COLO829 (cell line): ENCODE results near the gene MTHFD1L.
"Not testable (repeated sequence)": the region's sequence is repeated elsewhere in the genome, so short reads cannot be mapped to it uniquely, and the experiment has no call there.

Source experiments
- DNase-seq: peaks from one replicate; pipeline ENCODE4 v3.0.0; 2012; ENCODE audit warnings: low spot score

Gene MTHFD1L

DNA sequence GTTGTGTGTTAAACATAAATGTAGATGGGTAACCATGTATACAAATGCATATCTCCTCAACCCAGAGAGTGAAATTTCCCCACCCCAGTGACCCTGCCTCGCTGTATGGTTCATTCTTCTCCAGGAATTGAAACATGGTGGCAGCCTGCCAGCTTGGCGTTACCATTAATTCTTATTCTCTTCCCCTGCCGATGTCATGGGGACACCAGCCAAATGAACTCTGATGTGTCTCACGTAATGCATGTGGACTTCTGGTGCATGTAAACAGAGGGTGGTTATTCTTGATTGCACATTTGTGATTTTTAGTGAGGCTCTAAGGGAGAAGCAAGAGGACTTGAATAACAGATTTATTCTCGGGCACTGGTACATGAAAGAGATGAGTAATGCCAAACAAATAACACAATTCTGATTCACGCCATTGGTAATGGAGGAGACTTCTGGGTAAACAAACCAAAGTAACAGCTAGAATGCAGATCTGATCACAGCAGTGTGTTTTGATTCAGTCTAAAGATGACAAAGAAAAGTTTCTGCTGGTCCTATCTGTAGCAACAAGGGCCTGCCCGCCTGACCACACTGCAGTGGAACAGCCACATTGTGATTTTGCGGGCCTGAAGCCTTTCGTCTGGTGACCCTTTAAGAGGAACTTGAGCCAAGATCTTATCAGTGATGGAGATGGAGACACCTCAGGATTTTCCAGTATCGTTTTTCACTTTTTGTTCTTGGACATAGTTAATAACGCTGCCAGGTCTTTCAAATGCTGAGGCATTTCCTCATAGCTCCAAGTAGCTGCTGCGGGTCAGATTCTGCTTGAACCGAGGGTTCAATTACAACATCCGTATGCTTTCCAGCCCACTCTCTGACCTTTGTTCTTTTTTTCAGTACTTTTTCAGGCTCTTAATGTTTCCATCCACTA lies 202.4 kb downstream of the MTHFD1L start:
- DNase-seq: peak; percentile 57

- DNase-seq: no peak
Measured at GRCh38 chr6:151068761-151069312, 203.3 kb downstream of the MTHFD1L start.

GRCh38 chr6:151069641-151070040 lies 204.1 kb downstream of the MTHFD1L start:
- no peak for DNase-seq

- DNase-seq: no peak
Measured at GRCh38 chr6:151070631-151071051, 205.1 kb downstream of the MTHFD1L start.

DNA sequence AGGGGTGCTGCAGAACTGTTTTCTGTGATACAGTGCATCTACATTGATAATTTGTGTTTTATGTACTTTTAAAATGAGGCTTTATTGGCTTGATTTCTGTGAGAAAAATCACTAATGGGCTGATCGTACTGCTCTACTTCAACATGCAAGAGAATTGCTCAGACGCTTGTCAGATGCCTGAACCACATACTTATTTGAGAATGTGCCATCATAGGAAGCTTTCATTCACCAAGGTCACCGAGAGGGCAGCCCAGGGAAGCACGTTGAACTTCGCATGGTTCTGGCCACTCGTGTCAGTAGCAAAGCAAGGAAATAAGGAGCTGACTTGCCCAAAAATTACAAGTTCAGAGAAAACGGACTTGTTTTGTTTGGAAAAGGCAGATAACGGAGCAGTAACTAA lies 205.8 kb downstream of the MTHFD1L start:
- peak; percentile 80 for DNase-seq

DNA sequence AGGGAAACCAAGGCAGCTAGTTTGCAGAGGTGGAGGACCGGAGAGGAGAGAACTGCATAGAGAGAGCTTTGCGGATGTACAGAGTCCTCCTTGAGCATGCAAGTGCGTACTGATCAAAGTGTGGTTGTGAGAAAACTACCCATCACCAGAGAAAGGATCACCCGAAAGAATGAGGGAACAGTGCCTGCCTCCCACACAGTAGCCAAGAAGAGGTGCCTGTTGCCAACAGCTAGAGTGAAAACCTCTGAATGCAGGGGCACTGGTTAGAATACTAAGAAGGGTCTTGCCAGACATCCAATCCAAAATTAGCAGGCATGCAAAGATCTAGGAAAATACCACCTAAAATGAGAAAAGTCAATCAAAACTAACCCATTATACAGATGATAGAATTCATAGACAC lies 207.6 kb downstream of the MTHFD1L start:
- DNase-seq: no peak

DNA sequence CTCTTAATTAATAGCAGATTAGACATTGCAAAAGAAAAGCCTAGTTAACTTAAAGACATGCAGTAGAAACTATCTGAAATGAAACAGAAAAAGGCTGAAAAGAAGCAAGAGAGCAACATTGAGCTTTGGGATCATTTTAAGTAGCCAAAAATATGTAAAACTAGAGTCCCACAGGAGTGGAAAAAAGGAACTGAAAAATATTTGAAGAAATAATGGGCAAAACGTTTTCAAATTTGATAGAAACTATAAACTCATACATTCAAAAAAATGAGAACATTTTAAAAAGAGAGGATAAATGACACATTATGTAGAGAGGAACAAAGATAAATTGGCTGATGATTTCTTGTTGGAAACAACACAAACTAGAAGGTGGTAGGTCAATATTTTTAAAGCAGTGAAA lies 208.2 kb downstream of the MTHFD1L start:
- DNase-seq: no peak

GRCh38 chr6:151075005-151075404 lies 209.5 kb downstream of the MTHFD1L start:
- no peak for DNase-seq

DNA sequence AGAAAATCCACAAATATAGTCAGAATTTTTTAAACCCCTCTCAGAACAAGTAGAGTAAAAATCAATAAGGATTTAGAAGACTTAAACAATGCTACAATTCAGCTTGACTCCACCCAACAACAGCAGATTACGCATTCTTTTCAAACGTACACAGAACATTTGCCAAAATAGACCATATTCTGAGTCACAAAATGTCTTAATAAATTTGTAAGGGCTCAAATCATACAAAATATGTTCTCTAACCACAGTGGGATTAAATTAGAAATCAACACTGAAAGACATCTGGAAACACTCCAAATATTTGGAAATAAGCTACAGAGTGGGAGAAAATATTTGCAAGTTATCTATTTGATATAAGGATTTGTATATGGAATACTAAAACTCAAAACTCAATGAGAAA lies 210.0 kb downstream of the MTHFD1L start:
- DNase-seq: no peak

- DNase-seq: no peak
Measured at GRCh38 chr6:151075930-151076555, 210.5 kb downstream of the MTHFD1L start.

- DNase-seq: no peak
Measured at GRCh38 chr6:151078655-151079054, 213.2 kb downstream of the MTHFD1L start.

- no peak for DNase-seq
Measured at GRCh38 chr6:151081656-151082055, 216.2 kb downstream of the MTHFD1L start.

GRCh38 chr6:151082079-151082478 lies 216.6 kb downstream of the MTHFD1L start:
- no peak for DNase-seq

GRCh38 chr6:151084275-151084674 lies 218.8 kb downstream of the MTHFD1L start:
- no peak for DNase-seq

DNA sequence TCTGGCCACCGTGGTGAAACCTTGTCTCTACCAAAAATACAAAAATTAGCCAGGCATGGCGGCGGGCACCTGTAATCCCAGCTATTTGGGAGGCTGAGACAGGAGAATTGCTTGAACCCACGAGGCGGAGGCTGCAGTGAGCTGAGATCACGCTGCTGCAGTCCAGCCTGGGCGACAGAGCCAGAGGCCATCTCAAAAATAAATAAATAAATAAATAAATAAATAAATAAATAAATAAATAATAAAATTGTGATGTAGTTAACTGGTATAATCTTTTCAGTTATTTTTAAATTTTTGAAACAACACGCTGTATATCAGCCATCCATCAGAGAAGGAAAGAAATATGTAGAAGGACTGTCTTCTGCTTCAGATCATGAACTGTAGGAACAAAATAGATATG lies 221.6 kb downstream of the MTHFD1L start:
- not testable (repeated sequence) for DNase-seq

- DNase-seq: no peak
Measured at GRCh38 chr6:151087861-151088598, 222.5 kb downstream of the MTHFD1L start.

DNA sequence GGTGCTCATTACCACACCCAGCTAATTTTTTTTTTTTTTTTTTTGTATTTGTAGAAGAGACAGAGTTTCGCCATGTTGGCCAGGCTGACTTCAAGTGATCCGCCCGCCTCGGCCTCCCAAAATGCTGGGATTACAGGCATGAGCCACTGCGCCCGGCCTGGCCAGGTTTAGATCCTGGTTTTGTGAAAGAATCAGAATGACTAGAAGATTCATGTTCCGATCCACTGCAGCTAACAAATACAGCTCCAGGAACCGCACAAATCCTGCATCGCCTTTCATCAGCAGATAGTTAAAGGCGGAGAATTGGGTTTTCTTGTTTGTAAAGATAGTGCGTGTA lies 223.1 kb downstream of the MTHFD1L start:
- no peak for DNase-seq

DNA sequence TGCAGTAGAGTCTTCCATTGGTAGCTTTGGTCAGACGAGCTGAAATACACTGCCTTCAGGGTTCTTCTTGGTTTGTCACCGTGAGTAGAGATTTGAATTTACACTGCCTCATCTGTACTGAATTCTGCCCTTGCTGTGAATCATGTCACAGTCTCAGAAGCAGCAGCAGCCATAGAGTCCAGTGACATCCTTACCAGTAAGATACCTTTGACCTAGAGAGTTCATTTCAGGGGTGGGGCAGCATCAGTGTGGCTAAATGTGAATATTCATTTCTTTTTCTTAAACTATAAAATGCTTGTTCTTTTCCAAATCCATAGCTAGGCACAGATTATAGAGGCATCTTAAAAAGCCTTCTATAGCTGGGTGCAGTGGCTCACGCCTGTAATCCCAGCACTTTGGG lies 223.5 kb downstream of the MTHFD1L start:
- no peak for DNase-seq

DNA sequence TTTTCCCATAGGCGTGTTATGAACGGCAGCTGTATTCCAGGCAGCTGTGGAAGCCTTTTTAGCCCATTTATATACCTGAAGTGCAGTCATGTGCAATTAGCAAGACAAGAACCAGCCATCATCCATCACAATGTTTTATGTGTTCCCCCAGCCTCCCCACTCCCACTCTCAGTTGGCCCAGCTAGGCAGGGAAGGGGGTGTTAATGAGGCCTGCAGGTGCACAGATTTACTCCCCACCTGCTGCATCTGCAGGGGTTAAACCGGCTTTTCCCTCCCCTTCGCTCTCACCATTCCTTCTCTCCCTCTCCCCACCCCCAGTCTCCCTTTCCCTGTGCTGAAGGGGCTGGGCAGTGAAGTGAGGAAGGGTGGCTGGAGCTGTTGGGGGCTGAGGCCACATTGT lies 224.5 kb downstream of the MTHFD1L start:
- DNase-seq: no peak

GRCh38 chr6:151091571-151091970 lies 226.1 kb downstream of the MTHFD1L start:
- DNase-seq: no peak

DNA sequence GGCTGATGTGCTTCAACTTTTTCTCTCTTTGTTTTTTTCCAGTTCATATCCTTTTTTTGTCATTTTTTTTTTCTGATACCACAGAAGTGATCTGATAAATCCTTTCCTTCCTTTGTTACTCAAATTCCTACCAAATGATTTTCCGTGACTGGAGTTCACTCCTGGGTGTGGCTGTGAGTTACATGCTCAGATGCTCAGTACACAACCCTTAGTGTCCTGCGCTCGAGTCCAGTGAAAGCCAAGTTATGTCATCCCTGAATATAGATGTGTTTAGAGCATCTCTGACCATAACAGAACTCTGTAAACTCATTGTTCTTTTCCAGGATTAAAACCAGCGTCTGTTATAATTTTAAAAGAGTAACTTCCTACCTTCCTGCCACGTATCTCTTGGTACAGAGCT lies 227.1 kb downstream of the MTHFD1L start:
- no peak for DNase-seq

GRCh38 chr6:151093706-151094105 lies 228.2 kb downstream of the MTHFD1L start:
- DNase-seq: no peak
